B cell (primary cell): Measurements from ENCODE around the gene WIPF1. TPM values are rescaled to one million over a fixed set of nuclear protein-coding genes. Genes with fewer than 3 reads are reported as not detected.

Experiments
- ATAC-seq: fragments of 200-7000 bp; cut with Tn5 transposase; one replicate; pipeline ENCODE4 v1.10.0; 2021; ENCODE audit warnings: low read depth, mild to moderate bottlenecking, moderate number of reproducible peaks, moderate library complexity
- CTCF ChIA-PET: fragments of 350-600 bp; sonication (Branson Sonifier 250); formaldehyde crosslinking; loops from one replicate; lab custom pipeline; 2021; ENCODE audit warnings: antibody characterized with exemption, inconsistent platforms; lab: Charles Lee
- POLR2A ChIA-PET: fragments of 350-600 bp; sonication (Branson Sonifier 250); formaldehyde crosslinking; loops from one replicate; lab custom pipeline; 2021; ENCODE audit warnings: antibody characterized with exemption; lab: Charles Lee
- DNase-seq: peaks from one replicate; pipeline ENCODE4 v3.0.0; 2013
- H2AFZ ChIP-seq: 2 replicates; pipeline ENCODE4 v1.6.1; 2012; ENCODE audit warnings: mild to moderate bottlenecking, low read depth, low read length; ENCODE audit not compliant: insufficient read depth, poor library complexity, severe bottlenecking
- H3K27ac ChIP-seq, 2 donors: 1 replicate in 1 of 2; 2 replicates in 1 of 2; pipeline ENCODE4 v1.5.1; 2012 to 2013; ENCODE audit warnings: low read length in 2 of 2, mild to moderate bottlenecking in 2 of 2, moderate library complexity in 1 of 2
- H3K27me3 ChIP-seq, 4 experiments: fragments of 200-600 bp in 1 of 4; sonication (generic) in 1 of 4; replicated peaks in 1 of 4; 1 replicate in 2 of 4; 2 replicates in 2 of 4; pipeline versions ENCODE4 v1.6.1 to v1.7.0; 2013 to 2016; ENCODE audit warnings: low read length in 3 of 4, mild to moderate bottlenecking in 2 of 4, mixed read lengths in 1 of 4, moderate library complexity in 1 of 4; ENCODE audit not compliant: insufficient read depth in 4 of 4, control insufficient read depth in 3 of 4; ENCODE audit errors: control extremely low read depth in 1 of 4
- H3K36me3 ChIP-seq, 2 experiments: replicated peaks in 1 of 2; 1 replicate in 1 of 2; 2 replicates in 1 of 2; pipeline versions ENCODE4 v1.6.1 to v1.7.1; 2013; ENCODE audit warnings: low read length in 1 of 2; ENCODE audit not compliant: insufficient read depth in 2 of 2, control insufficient read depth in 1 of 2; ENCODE audit errors: control extremely low read depth in 1 of 2, extremely low read depth in 1 of 2
- H3K4me1 ChIP-seq, 2 donors: fragments of 200-600 bp in 1 of 2; sonication (generic) in 1 of 2; 1 replicate in 1 of 2; 2 replicates in 1 of 2; pipeline versions ENCODE4 v1.5.1 to v1.6.1; 2013 to 2017; ENCODE audit warnings: low read length in 2 of 2; ENCODE audit not compliant: control insufficient read depth in 2 of 2, insufficient read depth in 2 of 2
- H3K4me2 ChIP-seq: replicated peaks from 2 replicates; pipeline ENCODE3; 2012; ENCODE audit warnings: mild to moderate bottlenecking, low read depth, low read length; ENCODE audit not compliant: poor library complexity, severe bottlenecking
- H3K4me3 ChIP-seq, 5 experiments: fragments of 200-600 bp in 1 of 5; sonication (generic) in 1 of 5; 1 replicate in 3 of 5; 2 replicates in 2 of 5; pipeline versions ENCODE4 v1.5.1 to v1.7.0; 2011 to 2016; ENCODE audit warnings: low read length in 4 of 5, mild to moderate bottlenecking in 4 of 5, low read depth in 2 of 5, control low read depth in 1 of 5, moderate library complexity in 1 of 5; ENCODE audit not compliant: insufficient read depth in 1 of 5; ENCODE audit errors: control extremely low read depth in 1 of 5, extremely low read depth in 1 of 5
- H3K79me2 ChIP-seq: fragments of 200-600 bp; sonication (generic); one replicate; pipeline ENCODE4 v1.6.0; 2016; ENCODE audit warnings: low read length; ENCODE audit not compliant: control insufficient read depth, insufficient read depth
- H3K9ac ChIP-seq: fragments of 200-600 bp; sonication (generic); 2 replicates; pipeline ENCODE4 v1.6.1; 2017; ENCODE audit warnings: mild to moderate bottlenecking, low read length, moderate library complexity
- H3K9me3 ChIP-seq, 3 donors: one replicate each; pipeline versions ENCODE4 v1.6.1 to v1.7.1; 2013; ENCODE audit warnings: low read length in 2 of 3; ENCODE audit not compliant: control insufficient read depth in 2 of 3, insufficient read depth in 1 of 3; ENCODE audit errors: control extremely low read depth in 1 of 3
- H4K20me1 ChIP-seq: 2 replicates; pipeline ENCODE4 v1.6.0; 2012; ENCODE audit warnings: mild to moderate bottlenecking, low read length; ENCODE audit not compliant: insufficient read depth, control insufficient read depth, poor library complexity, severe bottlenecking
- H3K27ac Mint-ChIP-seq: one replicate; pipeline ENCODE4 v1.8.0; 2021; ENCODE audit warnings: mixed read lengths
- H3K27me3 Mint-ChIP-seq: one replicate; pipeline ENCODE4 v1.8.0; 2021; ENCODE audit warnings: mixed read lengths
- H3K4me1 Mint-ChIP-seq: one replicate; pipeline ENCODE4 v1.8.0; 2021; ENCODE audit warnings: mixed read lengths
- H3K4me3 Mint-ChIP-seq: one replicate; pipeline ENCODE4 v1.8.0; 2021; ENCODE audit warnings: mixed read lengths
- H3K9me3 Mint-ChIP-seq: one replicate; pipeline ENCODE4 v1.8.0; 2022; ENCODE audit warnings: mixed read lengths; ENCODE audit not compliant: insufficient read depth
- CTCF ChIP-seq: fragments of 200-600 bp; IDR thresholded peaks from one replicate; pipeline ENCODE4 v1.8.0; 2022; ENCODE audit warnings: antibody characterized with exemption, mild to moderate bottlenecking
- EZH2 ChIP-seq: IDR thresholded peaks from 2 replicates; pipeline ENCODE4 v1.6.1; 2012; ENCODE audit warnings: borderline replicate concordance, low read depth, mild to moderate bottlenecking, moderate library complexity, low read length; ENCODE audit not compliant: insufficient read depth, poor library complexity, severe bottlenecking
- WGBS: methylation state at CpG from one replicate; pipeline ENCODE4 v1.1.5; 2013; ENCODE audit warnings: missing lambda C conversion rate; ENCODE audit not compliant: insufficient coverage; 5-methylcytosine and 5-hydroxymethylcytosine counted together
- intact Hi-C: fragments of 100-400 bp; cut with micrococcal nuclease; formaldehyde crosslinking; loops from one replicate; pipeline ENCODE4 v1.10.0; 2022
- polyA plus RNA-seq: library from polyadenylated mRNA; depleted of rRNA; stranded (reverse); fragments of >200 nt; gene quantifications from 2 replicates; pipeline ENCODE4 v1.2.3, GENCODE V29; 2012
- total RNA-seq, 2 donors: library from RNA; stranded (reverse); fragments of 120-200 nt in 1 of 2; gene quantifications; 1 replicate in 1 of 2; 2 replicates in 1 of 2; pipeline versions ENCODE4 v1.2.3 to v1.2.4, GENCODE V29; 2013 to 2022

The WIPF1 gene
- total and polyA plus RNA-seq, 2 donors (not counting 1 experiment from before 2014, with no cell fraction given): 137 to 390 TPM

GRCh38 chr2:174577967-174578589 is 19.5 kb downstream of the WIPF1 start:
- H3K27ac ChIP-seq: peak overlapping the region in 1 of 2 donors; percentile 72
- Mint-ChIP-seq H3K27me3 (no peaks in the 10 kb centered on the region), H3K27ac (peak overlapping the region; percentile 57), H3K4me3 (no peak overlapping the region), H3K4me1 (peaks cover 52% of the 10 kb centered on the region), H3K9me3 (no peaks in the 10 kb centered on the region)
- H3K79me2 ChIP-seq: peaks cover 88% of the 10 kb centered on the region
- TF ChIP-seq EZH2 (no peak), CTCF (peak; percentile 81)
- ChIA-PET CTCF (interaction anchor here (0.6 to 16.4 kb wide), 25 partner anchors 9 to 458 kb away, joined by 3 to 384 read pairs (median 6); partner anchors contain the start of gene WIPF1), POLR2A (interaction anchor here (0.6 to 0.7 kb wide), 3 partner anchors 12 to 248 kb away, joined by 4 to 5 read pairs (median 5); no protein-coding TSS in a partner anchor)
- no peaks in the 10 kb centered on the region for H3K27me3 ChIP-seq
- H3K36me3 ChIP-seq: peaks cover 3 to 93% of the 10 kb centered on the region in 2 experiments
- no peak overlapping the region for H3K4me2 ChIP-seq
- ATAC-seq (peak; percentile 72), DNase-seq (peak; percentile 78)
- no peak overlapping the region for H3K4me3 ChIP-seq
- H3K4me1 ChIP-seq: peaks cover 31 to 34% of the 10 kb centered on the region in 2 donors
- H4K20me1 ChIP-seq: peaks cover 29% of the 10 kb centered on the region
- no peak overlapping the region for H2AFZ ChIP-seq
- H3K9ac ChIP-seq: no peak overlapping the region
- intact Hi-C loops: loop anchor here (1.0 kb wide), 6 partner anchors 15 to 116 kb away; no protein-coding TSS in a partner anchor
- H3K9me3 ChIP-seq: no peaks in the 10 kb centered on the region

DNA sequence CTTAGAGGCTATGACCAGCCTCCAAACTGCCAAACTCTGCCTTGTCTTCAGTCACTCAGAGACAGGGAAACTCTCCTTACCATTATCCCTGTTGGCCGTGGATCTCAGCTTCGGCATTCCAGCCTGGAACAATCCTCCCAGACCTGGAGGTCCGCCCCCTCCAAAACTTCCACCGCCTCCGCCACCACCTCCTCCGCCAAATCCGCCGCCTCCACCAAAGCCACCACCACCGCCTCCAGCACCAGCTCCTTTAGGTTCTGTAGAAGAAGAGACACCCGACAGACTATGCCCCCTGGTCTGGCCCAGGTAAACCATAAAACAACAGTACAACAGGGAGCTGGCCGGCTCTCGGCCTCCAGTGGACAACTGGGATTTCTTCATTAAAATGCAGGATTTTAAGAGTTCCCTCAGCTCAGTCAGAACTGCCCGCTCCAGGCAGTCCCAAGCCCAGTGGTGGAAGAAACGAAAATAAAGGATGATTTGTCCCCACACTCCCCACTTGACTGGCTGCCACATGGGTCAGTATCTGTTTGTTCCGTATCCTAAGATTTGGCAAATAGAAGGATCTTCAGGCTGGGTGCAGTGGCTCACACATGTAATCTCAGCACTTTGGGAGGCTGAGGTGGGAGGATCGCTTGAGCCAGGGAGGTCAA is 22.4 kb downstream of the WIPF1 start:
- no peaks in the 10 kb centered on the region for H3K27me3 ChIP-seq
- H3K27ac ChIP-seq: no peak overlapping the region
- no peak overlapping the region for H3K4me2 ChIP-seq
- Mint-ChIP-seq H3K27me3 (no peaks in the 10 kb centered on the region), H3K9me3 (no peaks in the 10 kb centered on the region), H3K27ac (no peak overlapping the region), H3K4me3 (no peak overlapping the region), H3K4me1 (peaks cover 28% of the 10 kb centered on the region)
- peaks cover 0 to 94% of the 10 kb centered on the region in 2 experiments for H3K36me3 ChIP-seq
- POLR2A ChIA-PET: no interaction called here
- peaks cover 11 to 12% of the 10 kb centered on the region in 2 donors for H3K4me1 ChIP-seq
- TF ChIP-seq CTCF: no peak
- no peak for TF ChIP-seq EZH2
- H3K9ac ChIP-seq: no peak overlapping the region
- ATAC-seq: no peak
- CTCF ChIA-PET: interaction anchor here (0.8 to 16.4 kb wide), 7 partner anchors 14 to 123 kb away, joined by 3 to 384 read pairs (median 14); partner anchors contain the start of gene WIPF1
- no peaks in the 10 kb centered on the region for H3K9me3 ChIP-seq
- no peak overlapping the region for H2AFZ ChIP-seq
- WGBS: 98% methylated on average over 11 of the region's 16 CpGs
- H3K79me2 ChIP-seq: peaks cover 84% of the 10 kb centered on the region
- intact Hi-C loops: no loop called here
- no peak overlapping the region for H3K4me3 ChIP-seq
- H4K20me1 ChIP-seq: peaks cover 42% of the 10 kb centered on the region
- no peak for DNase-seq
